Suprapubic skin (tissue), 4 donors: ENCODE data around the gene SENP2.

Experiments
- CTCF ChIP-seq, 2 donors: fragments of 200-600 bp in 1 of 2; fragments of 450-650 bp in 1 of 2; sonication (generic) in 1 of 2; IDR thresholded peaks; one replicate each; pipeline ENCODE4 v1.5.1; 2016 to 2019; ENCODE audit warnings: antibody characterized with exemption in 2 of 2, mild to moderate bottlenecking in 1 of 2, moderate library complexity in 1 of 2
- EP300 ChIP-seq: sonication (generic); formaldehyde crosslinking; IDR thresholded peaks from one replicate; pipeline ENCODE4 v1.6.1; 2017; ENCODE audit warnings: antibody characterized with exemption
- POLR2A ChIP-seq, 2 donors: fragments of 450-650 bp; IDR thresholded peaks; one replicate each; pipeline ENCODE4 v1.6.1; 2017; ENCODE audit warnings: antibody characterized with exemption in 2 of 2, mild to moderate bottlenecking in 2 of 2, moderate library complexity in 2 of 2
- POLR2AphosphoS5 ChIP-seq, 3 donors: sonication (generic); formaldehyde crosslinking; IDR thresholded peaks; one replicate each; pipeline ENCODE4 v1.6.1; 2017; ENCODE audit warnings: antibody characterized with exemption in 3 of 3

- no peak for TF ChIP-seq CTCF (IDR thresholded peaks at IDR 0.05)
- no peak for TF ChIP-seq POLR2AphosphoS5 (IDR thresholded peaks at IDR 0.05)
- TF ChIP-seq POLR2A (IDR thresholded peaks at IDR 0.05): no peak
- no peak for TF ChIP-seq EP300
Observed at GRCh38 chr3:185631508-185632206, 45.6 kb downstream of the SENP2 start.
